GM04504 (cell line): ENCODE results near the gene WDR47.
"Not testable (repeated sequence)": the region's sequence is repeated elsewhere in the genome, so short reads cannot be mapped to it uniquely, and the experiment has no call there.

Experiments
- DNase-seq: peaks from one replicate; pipeline ENCODE4 v3.0.0-alpha.2; 2012; ENCODE audit warnings: low read depth

The WDR47 gene

GRCh38 chr1:108962681-108963051 lies 79.2 kb downstream of the WDR47 start:
- no peak for DNase-seq

- no peak for DNase-seq
Observed at GRCh38 chr1:108961752-108962486, 80.0 kb downstream of the WDR47 start.

DNA sequence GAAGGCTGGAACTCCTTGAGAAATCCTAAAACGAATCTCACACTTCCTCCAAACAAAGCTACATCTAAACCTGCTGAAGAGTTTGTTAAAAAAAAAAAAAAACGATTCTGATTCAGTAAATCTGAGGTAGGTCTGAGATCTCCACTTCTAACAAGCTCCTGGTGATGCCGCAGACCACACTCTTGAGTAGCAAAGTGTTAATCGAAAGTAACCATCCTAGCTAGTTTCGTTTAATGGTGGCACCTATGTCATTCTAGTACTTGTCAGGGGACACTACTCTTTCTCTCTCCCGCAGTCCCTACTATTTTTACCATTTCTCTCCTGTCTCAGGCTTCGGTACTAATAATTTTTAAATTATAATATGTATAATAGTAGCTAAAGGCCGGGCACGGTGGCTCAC lies 80.7 kb downstream of the WDR47 start:
- DNase-seq = no peak

DNA sequence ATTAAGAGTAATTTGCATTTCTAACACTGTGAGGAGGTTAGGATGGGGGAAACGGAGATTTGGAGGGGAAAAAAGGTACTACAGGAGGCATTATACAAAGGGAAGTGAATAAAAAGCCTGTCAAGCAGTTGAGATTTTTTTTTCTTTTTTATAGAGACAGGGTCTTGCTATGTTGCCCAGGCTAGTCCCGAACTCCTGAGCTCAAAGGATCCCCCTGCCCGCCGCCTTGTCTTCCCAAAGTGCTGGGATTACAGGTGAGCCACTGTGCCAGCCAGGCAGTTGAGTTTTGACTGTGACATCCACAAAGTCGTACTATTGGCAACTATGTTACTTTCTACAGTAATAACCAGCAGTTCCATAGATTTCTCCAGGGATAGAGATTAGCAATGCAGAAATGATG lies 81.2 kb downstream of the WDR47 start:
- DNase-seq = no peak

GRCh38 chr1:108957888-108958287 lies 84.0 kb downstream of the WDR47 start:
- no peak for DNase-seq

DNA sequence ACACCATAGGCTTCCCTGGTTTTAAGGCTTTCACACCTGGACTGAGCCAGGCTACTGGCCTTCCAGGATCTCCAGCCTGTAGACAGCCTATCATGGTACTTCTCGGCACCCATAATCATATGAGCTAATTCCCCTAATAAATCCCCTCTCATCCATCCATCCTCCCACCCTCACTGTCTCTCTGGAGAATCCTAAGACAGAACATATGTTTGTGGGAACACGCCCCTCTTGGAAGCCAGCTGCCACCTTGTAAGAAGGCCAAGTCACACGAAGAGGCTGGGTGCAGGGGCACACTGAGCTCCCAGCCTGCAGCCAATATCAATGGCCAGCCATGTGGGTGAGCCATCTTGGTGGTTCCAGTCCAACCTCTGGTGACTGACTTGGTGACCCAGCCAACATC lies 86.0 kb downstream of the WDR47 start:
- no peak for DNase-seq

GRCh38 chr1:108955111-108955510 lies 86.8 kb downstream of the WDR47 start:
- DNase-seq = no peak

GRCh38 chr1:108953452-108953851 lies 88.5 kb downstream of the WDR47 start:
- DNase-seq = no peak

- no peak for DNase-seq
Observed at GRCh38 chr1:108951242-108951641, 90.7 kb downstream of the WDR47 start.

GRCh38 chr1:108949044-108949443 lies 92.9 kb downstream of the WDR47 start:
- DNase-seq = no peak

GRCh38 chr1:108947871-108948525 lies 93.9 kb downstream of the WDR47 start:
- no peak for DNase-seq

DNA sequence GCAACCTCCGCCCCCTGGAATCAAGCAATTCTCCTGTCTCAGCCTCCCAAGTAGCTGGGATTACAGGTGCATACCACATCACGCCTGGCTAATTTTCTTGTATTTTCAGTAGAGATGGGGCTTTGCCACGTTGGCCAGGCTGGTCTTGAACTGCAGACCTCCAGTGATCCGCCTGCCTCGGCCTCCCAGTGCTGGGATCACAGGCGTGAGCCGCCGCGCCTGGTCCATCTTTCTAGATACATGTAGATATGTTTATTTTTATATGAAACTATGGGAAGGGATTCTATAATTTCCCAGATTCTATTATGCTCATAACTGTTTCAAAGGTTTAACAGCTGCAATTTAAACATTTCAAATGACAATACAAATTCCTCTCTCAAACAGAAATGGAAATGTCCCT lies 105.7 kb downstream of the WDR47 start:
- no peak for DNase-seq

- DNase-seq = no peak
Observed at GRCh38 chr1:108933944-108934343, 108.0 kb downstream of the WDR47 start.

DNA sequence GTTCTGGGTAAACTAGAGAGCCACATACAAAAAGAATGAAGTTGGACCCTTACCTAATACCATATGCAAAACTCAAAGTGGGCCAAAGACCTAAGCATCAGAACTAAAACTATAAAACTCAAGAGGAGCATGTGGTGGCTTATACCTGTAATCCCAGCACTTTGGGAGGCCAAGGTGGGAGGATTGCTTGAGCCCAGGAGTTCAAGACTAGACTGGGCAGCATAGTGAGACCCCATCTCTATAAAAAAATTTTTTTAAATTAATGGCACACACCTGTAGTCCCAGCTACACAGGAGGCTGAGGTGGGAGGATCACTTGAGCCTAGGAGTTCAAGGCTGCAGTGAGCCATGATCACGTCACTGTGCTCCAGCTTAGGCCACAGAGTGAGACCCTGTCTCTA lies 114.3 kb downstream of the WDR47 start:
- not testable (repeated sequence) for DNase-seq

DNA sequence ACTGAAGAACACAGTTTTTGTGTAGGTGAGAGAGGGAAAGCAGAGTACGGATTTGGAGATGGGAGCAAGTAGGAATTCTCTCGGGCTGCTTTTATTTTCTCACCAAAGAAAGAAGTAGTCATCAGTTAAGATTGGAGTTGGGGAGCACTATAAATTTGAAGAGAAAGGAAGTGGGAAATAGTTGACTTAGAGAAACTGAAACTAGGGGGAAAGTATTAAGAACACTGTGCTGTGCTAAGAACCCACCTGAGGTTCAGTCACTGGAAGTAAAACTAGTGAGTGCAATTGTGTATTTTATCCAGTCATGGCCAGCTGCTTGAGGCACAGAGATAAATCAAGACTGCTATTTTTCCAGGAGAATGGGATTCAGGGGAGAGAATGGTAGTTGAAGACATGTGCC lies 116.0 kb downstream of the WDR47 start:
- no peak for DNase-seq
